ENCODE data around the gene C10orf88.

Gene C10orf88

DNA sequence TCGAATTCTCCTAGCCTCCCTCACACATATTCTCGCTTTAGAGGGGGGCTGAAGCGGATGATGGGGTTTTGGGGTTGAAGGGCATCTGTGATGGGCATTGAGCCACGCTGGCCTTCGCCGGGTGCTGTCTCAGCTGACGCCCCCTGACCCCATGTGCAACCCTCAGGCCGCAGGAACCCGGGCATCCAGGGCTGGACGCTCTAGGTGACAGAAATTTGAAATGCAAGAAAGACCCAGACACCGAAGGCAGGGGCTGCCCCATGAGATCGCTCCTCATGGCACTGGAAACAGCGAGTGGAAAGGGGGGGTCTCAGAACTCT is 664 bp upstream of the C10orf88 start:
- no peaks in the 10 kb centered on the region for H3K9me2 ChIP-seq (replicated peaks; ENCODE audit: low read depth, low read length)
- H3K4me1 ChIP-seq (ENCODE audit: insufficient read depth, low read length, poor library complexity, severe bottlenecking), result peaks cover 54% of the 10 kb centered on the region
- H3K9me3 ChIP-seq (ENCODE audit: insufficient read depth, low read depth, low read length), result no peaks in the 10 kb centered on the region
- H3K4me2 ChIP-seq (ENCODE audit: low read depth, low read length, poor library complexity, severe bottlenecking), result peak overlapping the region; percentile 93
- peak overlapping the region; percentile 87 for H2AFZ ChIP-seq (ENCODE audit: low read length)
- peak overlapping the region; percentile 93 for H3K4me3 ChIP-seq (ENCODE audit: low read length, poor library complexity, severe bottlenecking)
- H3K9ac ChIP-seq (ENCODE audit: low read depth, low read length, poor library complexity, severe bottlenecking), result peak overlapping the region; percentile 68
- no peak for TF ChIP-seq EZH2phosphoT487 (IDR thresholded peaks at IDR 0.05; ENCODE audit: borderline replicate concordance)
- TF ChIP-seq, protein P1, sequence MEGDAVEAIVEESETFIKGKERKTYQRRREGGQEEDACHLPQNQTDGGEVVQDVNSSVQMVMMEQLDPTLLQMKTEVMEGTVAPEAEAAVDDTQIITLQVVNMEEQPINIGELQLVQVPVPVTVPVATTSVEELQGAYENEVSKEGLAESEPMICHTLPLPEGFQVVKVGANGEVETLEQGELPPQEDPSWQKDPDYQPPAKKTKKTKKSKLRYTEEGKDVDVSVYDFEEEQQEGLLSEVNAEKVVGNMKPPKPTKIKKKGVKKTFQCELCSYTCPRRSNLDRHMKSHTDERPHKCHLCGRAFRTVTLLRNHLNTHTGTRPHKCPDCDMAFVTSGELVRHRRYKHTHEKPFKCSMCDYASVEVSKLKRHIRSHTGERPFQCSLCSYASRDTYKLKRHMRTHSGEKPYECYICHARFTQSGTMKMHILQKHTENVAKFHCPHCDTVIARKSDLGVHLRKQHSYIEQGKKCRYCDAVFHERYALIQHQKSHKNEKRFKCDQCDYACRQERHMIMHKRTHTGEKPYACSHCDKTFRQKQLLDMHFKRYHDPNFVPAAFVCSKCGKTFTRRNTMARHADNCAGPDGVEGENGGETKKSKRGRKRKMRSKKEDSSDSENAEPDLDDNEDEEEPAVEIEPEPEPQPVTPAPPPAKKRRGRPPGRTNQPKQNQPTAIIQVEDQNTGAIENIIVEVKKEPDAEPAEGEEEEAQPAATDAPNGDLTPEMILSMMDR (conservative IDR thresholded peaks at IDR 0.05; ENCODE audit: low read length), result no peak
- H4K20me1 ChIP-seq (ENCODE audit: insufficient read depth, low read length, poor library complexity, severe bottlenecking), result no peaks in the 10 kb centered on the region
- H3F3A ChIP-seq (ENCODE audit: low read depth), result no peaks in the 10 kb centered on the region
- H3K36me3 ChIP-seq (ENCODE audit: insufficient read depth, low read length), result no peaks in the 10 kb centered on the region
- H3K79me2 ChIP-seq (ENCODE audit: insufficient read depth, low read length), result peaks cover 34% of the 10 kb centered on the region
- H3K27me3 ChIP-seq (ENCODE audit: insufficient read depth, low read length, poor library complexity, severe bottlenecking), result no peaks in the 10 kb centered on the region

DNA sequence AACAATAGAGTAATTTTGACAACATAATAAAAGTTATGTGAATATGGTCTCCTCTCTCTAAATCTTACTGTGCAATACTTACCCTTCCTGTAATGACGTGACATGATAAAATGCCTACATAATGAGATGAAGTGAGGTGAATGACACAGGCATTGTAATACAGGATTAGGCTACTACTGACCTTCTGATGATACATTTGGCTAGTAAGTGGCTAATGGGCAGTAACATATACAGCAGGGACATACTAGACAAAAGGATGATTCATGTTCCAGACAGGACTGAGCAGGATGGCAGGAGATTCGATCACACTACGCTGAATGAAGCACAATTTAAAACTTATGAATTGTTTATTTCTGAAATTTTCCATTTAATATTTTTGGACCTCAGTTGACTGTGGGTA is 4.7 kb downstream of the C10orf88 start:
- no peaks in the 10 kb centered on the region for H3K9me2 ChIP-seq (replicated peaks; ENCODE audit: low read depth, low read length)
- H3K27me3 ChIP-seq (ENCODE audit: insufficient read depth, low read length, poor library complexity, severe bottlenecking), result no peaks in the 10 kb centered on the region
- TF ChIP-seq, protein P1 (conservative IDR thresholded peaks at IDR 0.05; ENCODE audit: low read length), result no peak
- TF ChIP-seq EZH2phosphoT487 (IDR thresholded peaks at IDR 0.05; ENCODE audit: borderline replicate concordance), result no peak
- H3K4me1 ChIP-seq (ENCODE audit: insufficient read depth, low read length, poor library complexity, severe bottlenecking), result peaks cover 22% of the 10 kb centered on the region
- no peak overlapping the region for H3K4me3 ChIP-seq (ENCODE audit: low read length, poor library complexity, severe bottlenecking)
- peaks cover 19% of the 10 kb centered on the region for H3K79me2 ChIP-seq (ENCODE audit: insufficient read depth, low read length)
- H3K36me3 ChIP-seq (ENCODE audit: insufficient read depth, low read length), result no peaks in the 10 kb centered on the region
- no peaks in the 10 kb centered on the region for H3F3A ChIP-seq (ENCODE audit: low read depth)
- H3K9me3 ChIP-seq (ENCODE audit: insufficient read depth, low read depth, low read length), result no peaks in the 10 kb centered on the region
- H2AFZ ChIP-seq (ENCODE audit: low read length), result no peak overlapping the region
- no peak overlapping the region for H3K9ac ChIP-seq (ENCODE audit: low read depth, low read length, poor library complexity, severe bottlenecking)
- no peak overlapping the region for H3K4me2 ChIP-seq (ENCODE audit: low read depth, low read length, poor library complexity, severe bottlenecking)
- H4K20me1 ChIP-seq (ENCODE audit: insufficient read depth, low read length, poor library complexity, severe bottlenecking), result no peaks in the 10 kb centered on the region

DNA sequence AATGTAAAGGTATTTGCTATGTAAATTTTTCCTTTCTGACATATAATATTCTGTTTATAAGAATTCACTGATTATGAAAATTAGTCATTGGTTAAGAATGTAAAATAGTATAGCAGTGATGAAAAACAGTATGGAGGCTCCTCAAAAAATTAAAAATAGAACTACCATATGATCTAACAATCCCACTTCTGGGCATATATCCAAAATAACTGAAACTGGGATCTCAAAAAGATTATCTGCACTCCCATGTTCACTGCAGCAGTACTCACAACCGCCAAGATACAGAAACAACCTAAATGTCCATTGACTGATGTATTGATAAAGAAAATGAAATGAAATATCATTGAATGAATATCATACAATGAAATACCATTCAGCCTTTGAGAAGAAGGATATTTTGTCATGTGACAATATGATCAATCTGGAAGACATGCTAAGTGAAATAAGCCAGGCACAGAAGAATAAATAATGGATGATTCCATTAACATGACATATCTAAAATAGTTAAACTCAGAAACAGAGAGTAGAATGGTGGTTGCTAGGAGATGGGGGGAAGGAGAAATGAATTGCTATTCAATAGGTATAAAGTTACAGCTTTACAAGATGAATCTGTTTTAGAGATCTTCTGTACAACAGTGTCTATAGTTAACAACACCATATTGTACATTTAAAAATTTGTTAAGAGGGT is 14.0 kb downstream of the C10orf88 start:
- H3K36me3 ChIP-seq (ENCODE audit: insufficient read depth, low read length), result peaks cover 24% of the 10 kb centered on the region; the same call in 1 of the 2 replicates
- H3K9ac ChIP-seq (ENCODE audit: low read depth, low read length, poor library complexity, severe bottlenecking), result no peak overlapping the region
- no peak overlapping the region for H2AFZ ChIP-seq (ENCODE audit: low read length)
- H3K27me3 ChIP-seq (ENCODE audit: insufficient read depth, low read length, poor library complexity, severe bottlenecking), result no peaks in the 10 kb centered on the region
- no peaks in the 10 kb centered on the region for H3K9me2 ChIP-seq (replicated peaks; ENCODE audit: low read depth, low read length)
- no peaks in the 10 kb centered on the region for H3F3A ChIP-seq (ENCODE audit: low read depth)
- no peaks in the 10 kb centered on the region for H3K79me2 ChIP-seq (ENCODE audit: insufficient read depth, low read length)
- no peak for TF ChIP-seq EZH2phosphoT487 (IDR thresholded peaks at IDR 0.05; ENCODE audit: borderline replicate concordance)
- TF ChIP-seq, protein P1 (conservative IDR thresholded peaks at IDR 0.05; ENCODE audit: low read length), result no peak
- no peak overlapping the region for H3K4me2 ChIP-seq (ENCODE audit: low read depth, low read length, poor library complexity, severe bottlenecking)
- H3K4me3 ChIP-seq (ENCODE audit: low read length, poor library complexity, severe bottlenecking), result no peak overlapping the region
- H3K4me1 ChIP-seq (ENCODE audit: insufficient read depth, low read length, poor library complexity, severe bottlenecking), result peaks cover 3% of the 10 kb centered on the region
- no peaks in the 10 kb centered on the region for H4K20me1 ChIP-seq (ENCODE audit: insufficient read depth, low read length, poor library complexity, severe bottlenecking)
- H3K9me3 ChIP-seq (ENCODE audit: insufficient read depth, low read depth, low read length), result no peaks in the 10 kb centered on the region

Data from Loucy (cell line).